ENCODE measurements around the gene NR1D2.

- no peak for TF ChIP-seq POLR2AphosphoS5 (IDR thresholded peaks at IDR 0.05)
- TF ChIP-seq EP300 (IDR thresholded peaks at IDR 0.05), result no peak
Measured at GRCh38 chr3:23985747-23986544, 40.9 kb downstream of the NR1D2 start.

All from upper lobe of left lung (tissue), 4 donors.